HG03097 (cell line): ENCODE results near the gene TJAP1.
"Not testable (repeated sequence)": the region's sequence is repeated elsewhere in the genome, so short reads cannot be mapped to it uniquely, and the experiment has no call there.

Experiments used
- ATAC-seq: cut with Tn5 transposase; IDR thresholded peaks from one replicate; pipeline ENCODE4 v1.9.1; 2021; ENCODE audit not compliant: unreplicated experiment, low FRiP score

TJAP1 gene

DNA sequence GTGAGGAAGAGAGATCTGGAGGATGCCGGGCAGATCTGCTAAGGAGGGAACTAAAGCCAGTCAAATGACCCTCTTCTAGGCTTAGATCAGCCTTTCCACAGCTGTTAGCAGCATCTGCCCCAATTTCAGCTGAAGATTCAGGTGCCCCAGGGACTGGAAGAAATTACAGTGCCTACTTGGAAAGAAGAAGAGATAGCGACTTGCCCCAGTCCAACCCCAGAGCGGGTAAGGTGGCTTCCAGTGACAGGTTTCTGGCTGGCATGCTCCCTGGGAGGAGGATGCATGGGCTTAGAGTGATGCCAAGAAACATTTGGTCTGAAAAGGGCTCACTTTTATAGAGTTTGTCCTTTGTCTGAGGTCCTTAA, 620 bp downstream of the TJAP1 start:
- no peak for ATAC-seq

DNA sequence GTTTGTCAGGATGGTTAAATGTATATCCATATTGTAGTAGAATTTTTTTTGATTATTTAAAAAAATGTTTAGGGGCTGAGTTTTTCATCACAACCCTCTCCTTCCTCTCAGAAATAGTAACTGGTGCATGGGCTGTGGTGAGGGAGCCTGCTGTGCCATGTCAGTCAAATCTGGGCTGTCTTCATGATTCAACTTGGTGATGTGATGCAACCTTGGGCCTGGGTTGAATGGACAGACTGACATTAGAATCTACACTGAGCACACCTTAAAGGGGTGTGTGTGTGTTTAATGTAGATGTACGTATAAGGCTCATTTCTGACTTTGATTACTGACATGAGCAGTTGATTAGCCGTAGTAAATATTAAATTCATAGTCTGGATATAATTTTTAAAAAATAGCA, 3.7 kb downstream of the TJAP1 start:
- ATAC-seq = no peak

DNA sequence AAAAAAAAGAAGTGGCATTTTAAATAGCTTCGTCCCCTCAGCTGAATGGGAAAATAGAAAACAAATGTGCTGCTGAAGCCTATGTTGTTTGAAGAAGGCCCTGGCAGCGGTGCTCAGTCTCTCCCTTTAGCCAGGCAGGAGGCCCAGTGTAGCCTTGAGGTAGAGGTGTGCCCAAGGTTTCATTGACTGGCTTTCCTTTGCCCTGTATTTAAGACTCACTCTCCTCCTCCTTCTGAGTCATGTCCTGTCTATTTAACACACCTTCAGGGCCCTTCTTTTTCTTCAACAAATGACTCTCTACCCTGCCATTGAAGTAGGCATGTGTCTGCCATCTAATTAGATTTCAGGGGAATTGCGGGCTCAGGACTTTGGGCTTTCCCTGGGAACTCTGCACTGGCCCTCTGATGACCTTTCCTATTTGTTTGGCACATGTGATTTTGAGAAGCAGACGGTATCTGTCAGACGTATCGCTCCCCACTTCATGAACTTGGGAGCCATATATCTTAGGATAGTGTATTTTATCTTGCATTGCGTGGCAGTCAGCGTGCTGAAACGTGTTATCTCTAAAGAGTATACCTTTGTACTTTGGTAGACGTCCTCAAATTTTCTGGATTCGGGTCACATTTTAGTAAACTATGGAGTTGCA, 4.3 kb downstream of the TJAP1 start:
- ATAC-seq = no peak

DNA sequence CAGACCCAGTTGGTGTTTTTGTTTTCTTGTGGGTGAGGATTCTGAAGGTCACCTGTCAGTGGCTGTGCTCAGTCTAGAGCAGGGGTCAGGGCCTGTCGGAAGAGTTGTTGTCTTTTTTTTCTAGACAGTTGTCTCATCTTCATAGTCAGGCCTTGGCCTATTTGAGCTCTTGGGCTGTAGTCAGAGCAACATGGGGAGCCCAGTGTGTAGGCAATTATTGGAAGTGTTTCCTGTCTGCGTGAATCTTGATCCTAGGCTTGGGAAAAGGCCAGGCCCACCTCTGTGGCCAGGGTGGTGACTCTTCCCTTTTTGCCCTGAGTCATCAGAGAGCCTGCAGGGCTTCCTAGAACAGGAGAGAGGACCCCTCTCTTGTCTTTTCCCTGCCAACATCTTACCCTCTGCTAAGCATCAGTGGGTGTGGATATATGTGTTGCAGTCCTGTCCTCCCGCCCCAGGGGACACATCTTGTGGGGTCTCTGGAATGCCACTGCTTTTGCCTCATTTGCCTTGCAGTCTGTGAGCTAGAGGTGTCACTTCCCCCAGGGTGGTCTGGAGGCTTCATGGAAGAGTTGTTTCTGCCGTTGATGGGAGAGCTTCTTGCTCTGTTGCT, 11.4 kb downstream of the TJAP1 start:
- no peak for ATAC-seq

GRCh38 chr6:43489277-43490072, 12.1 kb downstream of the TJAP1 start:
- no peak for ATAC-seq

- no peak for ATAC-seq
Measured at GRCh38 chr6:43490523-43490939, 13.2 kb downstream of the TJAP1 start.

GRCh38 chr6:43491750-43492661, 14.6 kb downstream of the TJAP1 start:
- no peak for ATAC-seq

GRCh38 chr6:43492673-43493072, 15.3 kb downstream of the TJAP1 start:
- ATAC-seq = no peak

DNA sequence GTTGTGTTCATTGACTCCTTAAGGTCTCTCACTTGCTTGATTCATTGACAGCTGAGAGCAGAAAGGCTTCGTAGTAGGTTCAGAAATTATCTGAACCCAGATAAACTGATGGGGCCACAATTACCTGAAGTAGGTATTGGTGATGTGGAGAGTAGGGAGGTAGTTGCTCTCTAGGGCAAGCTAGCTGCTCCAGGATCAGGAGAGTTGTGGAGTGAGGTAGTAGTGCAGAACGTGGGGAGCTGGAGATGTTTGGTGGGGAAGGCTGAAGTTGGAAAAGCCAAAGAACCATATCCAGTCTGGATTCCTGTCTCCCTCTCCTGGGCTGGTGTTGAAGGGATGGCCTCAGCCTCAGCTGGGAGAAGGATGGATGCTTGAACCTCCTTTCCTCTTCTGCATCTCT, 15.9 kb downstream of the TJAP1 start:
- ATAC-seq = no peak

DNA sequence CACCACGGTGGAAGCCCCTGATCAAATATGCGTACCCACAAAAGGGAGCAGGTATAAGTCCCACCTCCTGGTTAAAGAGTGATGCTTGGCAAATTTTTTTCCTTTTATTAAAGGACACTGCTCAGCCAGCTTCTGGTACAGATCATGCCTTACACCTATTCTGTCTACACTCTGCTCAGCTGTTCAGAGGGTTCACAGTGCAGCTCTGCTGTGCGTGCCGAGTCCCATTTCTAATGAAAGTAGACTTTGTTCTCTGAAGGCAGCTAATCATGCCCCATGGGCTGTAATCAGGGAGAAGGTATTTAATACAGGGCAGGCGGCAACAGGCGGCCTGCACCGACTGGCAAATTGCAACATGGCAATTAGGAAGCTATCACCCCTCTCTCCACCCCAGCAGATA, 16.5 kb downstream of the TJAP1 start:
- no peak for ATAC-seq

DNA sequence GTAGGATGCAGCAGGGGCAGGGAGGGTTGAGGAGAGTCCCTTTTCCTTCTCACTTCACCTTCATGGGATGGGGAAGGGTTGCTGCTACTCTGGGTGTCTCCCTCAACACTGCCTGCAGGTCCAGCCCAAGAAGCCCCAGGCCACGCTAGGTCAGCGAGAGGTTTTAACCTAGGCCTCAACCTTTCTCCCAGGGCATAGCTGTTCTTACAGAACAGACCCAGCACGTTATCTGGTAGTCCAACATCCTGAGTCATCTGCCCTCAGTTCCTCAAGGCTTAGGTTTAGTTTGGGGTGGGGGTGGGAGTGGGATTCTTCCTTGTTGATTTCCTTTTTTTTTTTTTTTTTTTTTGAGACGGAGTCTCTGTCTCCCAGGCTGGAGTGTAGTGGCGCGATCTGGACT, 17.0 kb downstream of the TJAP1 start:
- ATAC-seq = no peak

DNA sequence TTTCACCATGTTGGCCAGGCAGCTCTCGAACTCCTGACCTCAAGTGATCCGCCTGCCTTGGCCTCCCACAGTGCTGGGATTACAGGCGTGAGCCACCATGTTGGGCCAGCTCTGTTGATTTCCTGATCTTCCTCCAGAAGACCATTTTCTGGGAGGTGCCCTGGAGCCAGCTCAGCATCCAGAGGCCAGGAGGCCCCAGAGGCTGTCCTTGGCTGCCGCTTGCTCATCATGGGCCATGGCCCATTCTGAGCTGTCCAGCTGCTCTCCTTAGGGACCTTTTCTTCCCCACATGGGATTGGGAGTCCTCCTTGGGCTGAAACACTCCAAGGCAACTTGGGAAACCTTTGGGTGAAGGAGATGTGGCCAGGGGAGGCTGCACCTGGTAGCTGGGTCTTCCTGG, 17.4 kb downstream of the TJAP1 start:
- no peak for ATAC-seq

GRCh38 chr6:43495409-43495941, 18.1 kb downstream of the TJAP1 start:
- no peak for ATAC-seq

DNA sequence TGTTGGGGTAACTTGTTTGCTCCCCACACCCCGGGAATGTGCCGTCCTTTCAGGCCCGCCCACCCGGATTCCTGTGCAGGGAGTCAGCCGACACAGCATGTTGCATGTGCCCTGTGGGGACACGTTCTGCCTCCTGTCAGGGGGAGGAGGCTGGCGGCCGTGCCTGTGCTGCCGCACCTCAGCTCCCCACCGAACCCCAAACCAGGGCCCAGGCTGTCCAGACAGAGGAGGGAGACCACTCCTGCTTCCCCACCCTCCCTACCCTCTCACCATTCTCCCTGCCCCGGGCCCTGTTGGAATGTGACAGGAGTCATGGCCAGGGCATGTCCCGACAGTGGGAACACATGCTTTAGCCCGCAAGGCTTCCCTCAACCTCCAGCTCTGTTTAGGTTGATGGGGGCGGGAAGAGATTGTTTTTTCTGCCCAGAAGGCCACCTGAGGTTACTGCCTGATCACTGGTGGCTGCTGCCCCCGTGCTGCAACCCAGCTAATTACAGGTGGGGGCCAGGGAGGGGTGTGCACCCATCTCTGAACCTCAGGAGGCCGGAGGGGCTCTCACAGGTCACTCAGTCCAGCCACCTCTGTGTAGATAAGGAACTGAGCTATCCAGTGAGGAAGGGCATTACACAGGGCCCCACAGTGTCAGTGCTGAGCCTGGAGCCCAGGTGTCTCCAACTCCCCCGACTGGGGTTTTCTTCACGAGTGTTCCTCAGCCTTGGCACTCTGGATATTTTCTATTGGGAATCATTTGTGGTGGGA, 19.2 kb downstream of the TJAP1 start:
- no peak for ATAC-seq

DNA sequence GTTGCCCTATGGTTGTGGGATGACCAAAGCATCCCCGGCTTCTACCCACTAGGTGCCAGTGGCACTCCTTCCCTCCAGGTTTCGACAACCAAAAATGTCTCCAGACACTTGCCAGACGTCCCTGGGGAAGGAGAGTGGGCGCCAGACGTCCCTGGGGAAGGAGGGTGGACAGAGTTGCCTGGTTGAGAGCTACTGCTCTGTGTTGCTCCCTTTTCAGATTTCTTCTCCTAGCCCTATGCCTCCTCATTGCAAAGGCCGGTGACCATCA, 19.7 kb downstream of the TJAP1 start:
- ATAC-seq = no peak

DNA sequence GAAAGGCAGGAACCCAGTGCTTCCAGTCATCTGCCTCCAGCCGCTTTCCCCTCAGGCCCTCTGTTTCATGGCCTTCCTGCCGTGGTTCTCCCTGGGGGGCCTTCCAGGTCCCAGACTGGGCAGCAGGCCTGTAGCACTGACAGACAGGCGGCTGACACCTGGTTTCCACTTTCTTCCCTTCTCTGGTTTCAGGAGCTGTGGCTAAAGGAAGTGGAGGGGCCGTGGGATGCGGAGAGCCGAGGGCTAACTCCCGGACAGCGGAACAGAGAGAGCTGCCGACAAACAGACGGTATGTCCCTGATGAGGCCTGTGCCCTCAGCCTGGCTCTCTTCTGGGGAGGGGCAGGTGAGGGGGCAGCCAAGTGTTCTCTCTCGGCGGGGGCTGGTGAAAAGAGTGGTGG, 20.3 kb downstream of the TJAP1 start:
- no peak for ATAC-seq

GRCh38 chr6:43498291-43498690, 20.9 kb downstream of the TJAP1 start:
- not testable (repeated sequence) for ATAC-seq

GRCh38 chr6:43499028-43499815, 21.9 kb downstream of the TJAP1 start:
- no peak for ATAC-seq

DNA sequence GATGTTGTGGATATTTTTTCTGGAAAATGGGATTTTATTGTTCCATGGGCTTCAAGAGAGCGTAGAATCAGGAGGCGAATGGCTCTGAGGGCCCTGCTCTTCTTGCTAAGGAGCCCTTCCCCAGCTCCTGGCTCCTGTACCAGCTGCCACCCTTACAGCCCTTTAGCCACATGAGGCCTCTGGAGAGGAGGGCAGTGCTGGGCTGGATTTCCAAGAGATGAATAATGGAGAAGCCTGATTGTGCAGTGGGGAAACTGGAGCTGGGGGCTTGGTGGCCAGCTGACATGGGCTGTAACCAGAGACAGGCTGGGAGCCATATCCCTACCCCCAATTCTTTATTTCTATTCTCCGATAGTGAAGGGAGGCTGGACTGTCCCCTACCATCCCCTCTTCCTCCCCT, 23.6 kb downstream of the TJAP1 start:
- no peak for ATAC-seq
